Measurements from ENCODE around the gene CHN2. TPM values are rescaled to one million over a fixed set of nuclear protein-coding genes. Genes with fewer than 3 reads are reported as not detected.

Gene CHN2
- total RNA-seq, 6 donors from 2014 or later = 6.2 to 13.7 (median 11.2) TPM

- ATAC-seq (ENCODE audit: low FRiP score in 2 of 2) (no peak), DNase-seq (no peak)
- Histone ChIP-seq H3K36me3 (no peaks in the 10 kb centered on the region), H3K27me3 (no peaks in the 10 kb centered on the region), H3K4me3 (no peak overlapping the region), H3K27ac (no peak overlapping the region), H3K4me1 (no peaks in the 10 kb centered on the region), H3K9me3 (no peaks in the 10 kb centered on the region)
- TF ChIP-seq POLR2AphosphoS5 (IDR thresholded peaks at IDR 0.05) = no peak
- TF ChIP-seq, protein P1, sequence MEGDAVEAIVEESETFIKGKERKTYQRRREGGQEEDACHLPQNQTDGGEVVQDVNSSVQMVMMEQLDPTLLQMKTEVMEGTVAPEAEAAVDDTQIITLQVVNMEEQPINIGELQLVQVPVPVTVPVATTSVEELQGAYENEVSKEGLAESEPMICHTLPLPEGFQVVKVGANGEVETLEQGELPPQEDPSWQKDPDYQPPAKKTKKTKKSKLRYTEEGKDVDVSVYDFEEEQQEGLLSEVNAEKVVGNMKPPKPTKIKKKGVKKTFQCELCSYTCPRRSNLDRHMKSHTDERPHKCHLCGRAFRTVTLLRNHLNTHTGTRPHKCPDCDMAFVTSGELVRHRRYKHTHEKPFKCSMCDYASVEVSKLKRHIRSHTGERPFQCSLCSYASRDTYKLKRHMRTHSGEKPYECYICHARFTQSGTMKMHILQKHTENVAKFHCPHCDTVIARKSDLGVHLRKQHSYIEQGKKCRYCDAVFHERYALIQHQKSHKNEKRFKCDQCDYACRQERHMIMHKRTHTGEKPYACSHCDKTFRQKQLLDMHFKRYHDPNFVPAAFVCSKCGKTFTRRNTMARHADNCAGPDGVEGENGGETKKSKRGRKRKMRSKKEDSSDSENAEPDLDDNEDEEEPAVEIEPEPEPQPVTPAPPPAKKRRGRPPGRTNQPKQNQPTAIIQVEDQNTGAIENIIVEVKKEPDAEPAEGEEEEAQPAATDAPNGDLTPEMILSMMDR (IDR thresholded peaks at IDR 0.05) = no peak
- TF ChIP-seq POLR2A (IDR thresholded peaks at IDR 0.05) = no peak
- TF ChIP-seq EP300 (IDR thresholded peaks at IDR 0.05) = no peak
- 91 to 96% methylated on average over 1 of the region's 1 CpG for WGBS, 2 donors
Observed at GRCh38 chr7:29496355-29497020, 301.9 kb downstream of the CHN2 start.

GRCh38 chr7:29499932-29500331, 305.4 kb downstream of the CHN2 start:
- Histone ChIP-seq H3K27me3 (no peaks in the 10 kb centered on the region), H3K27ac (no peak overlapping the region), H3K4me3 (no peak overlapping the region), H3K9me3 (no peaks in the 10 kb centered on the region), H3K36me3 (no peaks in the 10 kb centered on the region), H3K4me1 (no peaks in the 10 kb centered on the region)
- WGBS, 2 donors = 85 to 92% methylated on average over 3 of the region's 3 CpGs
- no peak for DNase-seq
- ATAC-seq (ENCODE audit: low FRiP score in 2 of 2) = no peak
- TF ChIP-seq, protein P1 (IDR thresholded peaks at IDR 0.05) = no peak
- TF ChIP-seq POLR2A (IDR thresholded peaks at IDR 0.05) = no peak

GRCh38 chr7:29500719-29501118, 306.1 kb downstream of the CHN2 start:
- DNase-seq = no peak
- peaks cover 0 to 5% (median 0%) of the 10 kb centered on the region in 4 donors for H3K36me3 ChIP-seq
- no peaks in the 10 kb centered on the region for H3K4me1 ChIP-seq
- 83 to 95% methylated on average over 3 of the region's 3 CpGs for WGBS, 2 donors
- ATAC-seq (ENCODE audit: low FRiP score in 2 of 2) = no peak
- H3K27me3 ChIP-seq = no peaks in the 10 kb centered on the region
- no peak overlapping the region for H3K27ac ChIP-seq
- TF ChIP-seq, protein P1 (IDR thresholded peaks at IDR 0.05) = no peak
- TF ChIP-seq EP300 (IDR thresholded peaks at IDR 0.05) (no peak), POLR2AphosphoS5 (IDR thresholded peaks at IDR 0.05) (no peak), POLR2A (IDR thresholded peaks at IDR 0.05) (no peak)
- no peaks in the 10 kb centered on the region for H3K9me3 ChIP-seq
- no peak overlapping the region for H3K4me3 ChIP-seq

- H3K4me3 ChIP-seq = no peak overlapping the region
- WGBS, 2 donors = 61 to 73% methylated on average over 2 of the region's 2 CpGs
- H3K36me3 ChIP-seq = peaks cover 0 to 5% (median 0%) of the 10 kb centered on the region in 4 donors
- H3K27ac ChIP-seq = no peak overlapping the region
- H3K27me3 ChIP-seq = no peaks in the 10 kb centered on the region
- DNase-seq (no peak), ATAC-seq (ENCODE audit: low FRiP score in 2 of 2) (peak in 1 of 2 donors; percentile 46)
- TF ChIP-seq POLR2A (IDR thresholded peaks at IDR 0.05) (no peak), EP300 (IDR thresholded peaks at IDR 0.05) (no peak), POLR2AphosphoS5 (IDR thresholded peaks at IDR 0.05) (no peak)
- TF ChIP-seq, protein P1 (IDR thresholded peaks at IDR 0.05) = no peak
- no peaks in the 10 kb centered on the region for H3K9me3 ChIP-seq
- no peaks in the 10 kb centered on the region for H3K4me1 ChIP-seq
Observed at GRCh38 chr7:29502133-29502532, 307.6 kb downstream of the CHN2 start.

GRCh38 chr7:29505931-29506330, 311.4 kb downstream of the CHN2 start:
- WGBS, 2 donors = 83 to 92% methylated on average over 4 of the region's 4 CpGs

More at GRCh38 chr7:29505931-29506330, 311.4 kb downstream of the CHN2 start:
- Histone ChIP-seq H3K9me3 (no peaks in the 10 kb centered on the region), H3K4me1 (no peaks in the 10 kb centered on the region), H3K36me3 (peaks cover 0 to 6% (median 3%) of the 10 kb centered on the region in 4 donors), H3K27me3 (no peaks in the 10 kb centered on the region), H3K4me3 (no peak overlapping the region), H3K27ac (no peak overlapping the region)
- ATAC-seq (ENCODE audit: low FRiP score in 2 of 2) (no peak), DNase-seq (no peak)
- TF ChIP-seq POLR2A (IDR thresholded peaks at IDR 0.05) = no peak
- TF ChIP-seq, protein P1 (IDR thresholded peaks at IDR 0.05) = no peak
- no peak for TF ChIP-seq POLR2AphosphoS5 (IDR thresholded peaks at IDR 0.05)
- TF ChIP-seq EP300 (IDR thresholded peaks at IDR 0.05) = no peak

All from upper lobe of left lung (tissue), 6 donors.